Gastroesophageal sphincter (tissue), 3 donors: Measurements from ENCODE around the gene PLEKHG4B.

Source experiments
- CTCF ChIP-seq, 4 experiments: fragments of 200-600 bp in 2 of 4; fragments of 450-650 bp in 2 of 4; sonication (generic) in 1 of 4; IDR thresholded peaks; one replicate each; pipeline ENCODE4 v1.5.1; 2017 to 2019; ENCODE audit warnings: antibody characterized with exemption in 4 of 4, mild to moderate bottlenecking in 2 of 4, moderate library complexity in 2 of 4
- EP300 ChIP-seq: sonication (generic); formaldehyde crosslinking; IDR thresholded peaks from one replicate; pipeline ENCODE4 v1.6.1; 2017; ENCODE audit warnings: antibody characterized with exemption, mild to moderate bottlenecking
- POLR2A ChIP-seq, 2 donors: fragments of 450-650 bp; IDR thresholded peaks; one replicate each; pipeline ENCODE4 v1.6.1; 2017; ENCODE audit warnings: antibody characterized with exemption in 2 of 2, mild to moderate bottlenecking in 2 of 2, moderate library complexity in 1 of 2
- POLR2AphosphoS5 ChIP-seq: sonication (generic); formaldehyde crosslinking; IDR thresholded peaks from one replicate; pipeline ENCODE4 v1.6.1; 2017; ENCODE audit warnings: antibody characterized with exemption

GRCh38 chr5:190366-191035 is 98.5 kb downstream of the PLEKHG4B start:
- no peak for TF ChIP-seq POLR2AphosphoS5
- TF ChIP-seq CTCF (IDR thresholded peaks at IDR 0.05): no peak
- no peak for TF ChIP-seq POLR2A (IDR thresholded peaks at IDR 0.05)
- no peak for TF ChIP-seq EP300
